ENCODE measurements around the gene ARFGEF3. TPM values are rescaled to one million over a fixed set of nuclear protein-coding genes. Genes with fewer than 3 reads are reported as not detected.

ARFGEF3 gene
- total and polyA plus RNA-seq, 10 of the 15 experiments (the other 5 are each of a cell fraction or from before 2014, with no cell fraction given), result under 0.01 to 0.08 (median 0.02) TPM; not detected in 1

- no peak for ATAC-seq
Observed at GRCh38 chr6:138371720-138372119, 210.0 kb downstream of the ARFGEF3 start.

More at GRCh38 chr6:138371720-138372119, 210.0 kb downstream of the ARFGEF3 start:
- H3K4me1 ChIP-seq (ENCODE audit: control insufficient read depth, insufficient read depth, low read length), result no peaks in the 10 kb centered on the region
- intact Hi-C loops (cut with micrococcal nuclease; ENCODE audit: unreplicated experiment), result no loop called here
- SMC1A ChIA-PET (ENCODE audit: uncharacterized antibody, unreplicated experiment), result no interaction called here
- no peaks in the 10 kb centered on the region for H3K36me3 ChIP-seq (ENCODE audit: control insufficient read depth in 2 of 2, insufficient read depth in 2 of 2, low read length in 1 of 2)
- DNase-seq (ENCODE audit: low read depth, low spot score) (no peak), FAIRE-seq (no peak)
- 14% methylated on average over 3 of the region's 3 CpGs for WGBS (ENCODE audit: insufficient coverage, insufficient replicate concordance, low lambda C conversion rate, missing lambda C conversion rate)
- BruUV-seq (replicated peaks), result no TSS peak
- no peaks in the 10 kb centered on the region for H3K9me3 ChIP-seq (replicated peaks; ENCODE audit: control insufficient read depth, insufficient read depth, low read length)
- in situ Hi-C loops (cut with MboI), result no loop called here
- H4K20me1 ChIP-seq (ENCODE audit: control insufficient read depth, insufficient read depth), result no peaks in the 10 kb centered on the region
- no peak overlapping the region for H3K9ac ChIP-seq (ENCODE audit: control insufficient read depth, insufficient read depth, low read length)
- TF ChIP-seq STAT1 (conservative IDR thresholded peaks at IDR 0.05) (no peak), ZBTB40 (IDR thresholded peaks at IDR 0.05; ENCODE audit: borderline replicate concordance) (no peak), FOXM1 (IDR thresholded peaks at IDR 0.05; ENCODE audit: low read depth, low read length) (no peak), BMI1 (IDR thresholded peaks at IDR 0.05; ENCODE audit: borderline replicate concordance) (no peak), E2F8 (IDR thresholded peaks at IDR 0.05; ENCODE audit: low read depth, partially characterized antibody) (no peak), HCFC1 (IDR thresholded peaks at IDR 0.05; ENCODE audit: low read length) (no peak), USF2 (IDR thresholded peaks at IDR 0.05; ENCODE audit: borderline replicate concordance, low read depth, low read length) (no peak)
- POLR2A ChIA-PET, result no interaction called here
- no peak overlapping the region for H2AFZ ChIP-seq (ENCODE audit: control insufficient read depth, low read depth, low read length)
- no peaks in the 10 kb centered on the region for H3K79me2 ChIP-seq (ENCODE audit: control insufficient read depth, insufficient read depth, low read length)
- no peaks in the 10 kb centered on the region for H3K27me3 ChIP-seq (replicated peaks in 1 of 2; ENCODE audit: control insufficient read depth in 2 of 2, insufficient read depth in 2 of 2, low read length in 1 of 2)
- CTCF ChIA-PET, result interaction anchor here (0.7 to 1.4 kb wide), 4 partner anchors 26 to 134 kb away, joined by 3 to 4 read pairs (median 4); no protein-coding TSS in a partner anchor
- no peak overlapping the region for H3K4me3 ChIP-seq
- H3K4me2 ChIP-seq (ENCODE audit: control insufficient read depth, insufficient read depth), result no peak overlapping the region
- H3K27ac ChIP-seq (ENCODE audit: control insufficient read depth, insufficient read depth), result no peak overlapping the region
- RAD21 ChIA-PET (ENCODE audit: unreplicated experiment), result no interaction called here

All from GM12878 (cell line).